HepG2 (cell line): ENCODE data around the gene DLEC1. TPM values are rescaled to one million over a fixed set of nuclear protein-coding genes. Genes with fewer than 3 reads are reported as not detected.

ENCODE experiments used
- CEBPG ChIP-seq: IDR thresholded peaks from 2 replicates; pipeline ENCODE4 v1.6.1; 2016
- CEBPZ ChIP-seq: IDR thresholded peaks from 2 replicates; pipeline ENCODE4 v1.6.1; 2012; ENCODE audit warnings: low read length, improper control_type of control experiment
- DMTF1 ChIP-seq: sonication (generic); formaldehyde crosslinking; IDR thresholded peaks from 2 replicates; pipeline ENCODE4 v1.4.0; 2020; ENCODE audit warnings: mild to moderate bottlenecking, missing genetic modification reagents
- DR1 ChIP-seq: sonication (generic); formaldehyde crosslinking; IDR thresholded peaks from 2 replicates; pipeline ENCODE4 v1.8.0; 2021; ENCODE audit warnings: mild to moderate bottlenecking, missing genetic modification reagents, inconsistent platforms
- ETV5 ChIP-seq: IDR thresholded peaks from 2 replicates; pipeline ENCODE4 v1.6.1; 2018; ENCODE audit warnings: missing biosample characterization, missing genetic modification reagents, inconsistent platforms, borderline replicate concordance
- ETV6 ChIP-seq: sonication (generic); formaldehyde crosslinking; conservative IDR thresholded peaks from 2 replicates; pipeline ENCODE4 v1.4.0; 2020; ENCODE audit warnings: missing genetic modification reagents
- FOSL1 ChIP-seq: sonication (generic); formaldehyde crosslinking; IDR thresholded peaks from 2 replicates; pipeline ENCODE4 v1.9.0; 2021; ENCODE audit warnings: missing genetic modification reagents, borderline replicate concordance
- HNF4G ChIP-seq, 2 experiments: sonication (generic) in 1 of 2; formaldehyde crosslinking in 1 of 2; IDR thresholded peaks; 2 replicates each; pipeline versions ENCODE4 v1.4.0 to v1.6.1; 2011 to 2020; ENCODE audit warnings: borderline replicate concordance in 2 of 2, low read depth in 2 of 2, mild to moderate bottlenecking in 2 of 2, low read length in 1 of 2, missing genetic modification reagents in 1 of 2, moderate library complexity in 1 of 2
- JARID2 ChIP-seq: sonication (generic); formaldehyde crosslinking; IDR thresholded peaks from 2 replicates; pipeline ENCODE4 v1.8.1; 2023; ENCODE audit warnings: missing genetic modification reagents, inconsistent platforms; ENCODE audit not compliant: insufficient replicate concordance
- NFAT5 ChIP-seq: sonication (generic); formaldehyde crosslinking; IDR thresholded peaks from 2 replicates; pipeline ENCODE4 v1.4.0; 2020; ENCODE audit warnings: missing genetic modification reagents
- NPAS2 ChIP-seq: sonication (generic); formaldehyde crosslinking; IDR thresholded peaks from 2 replicates; pipeline ENCODE4 v1.8.0; 2022; ENCODE audit warnings: mild to moderate bottlenecking, missing genetic modification reagents, borderline replicate concordance
- RFX1 ChIP-seq: fragments of 450-650 bp; IDR thresholded peaks from 2 replicates; pipeline ENCODE4 v1.6.1; 2017
- SAP130 ChIP-seq: IDR thresholded peaks from 2 replicates; pipeline ENCODE4 v1.6.1; 2016; ENCODE audit warnings: low read depth
- SP140L ChIP-seq: sonication (generic); formaldehyde crosslinking; IDR thresholded peaks from 2 replicates; pipeline ENCODE4 v1.4.0; 2020; ENCODE audit warnings: missing genetic modification reagents, borderline replicate concordance
- ZMYM2 ChIP-seq: sonication (generic); formaldehyde crosslinking; IDR thresholded peaks from 2 replicates; pipeline ENCODE4 v1.8.0; 2022; ENCODE audit warnings: mild to moderate bottlenecking, missing genetic modification reagents
- ZNF124 ChIP-seq: sonication (generic); formaldehyde crosslinking; IDR thresholded peaks from 2 replicates; pipeline ENCODE4 v1.4.0; 2020; ENCODE audit warnings: missing genetic modification reagents
- polyA plus RNA-seq, 8 experiments: library from polyadenylated mRNA; depleted of rRNA in 3 of 8; stranded (reverse) in 7 of 8; unstranded in 1 of 8; fragments of >200 nt; fragmentation: Illumina TruSeq in 4 of 8; extraction: Trizol in 4 of 8; gene quantifications; 2 replicates each; pipeline versions ENCODE4 v1.2.1 to v1.2.3, GENCODE V29; 2011 to 2016; ENCODE audit warnings: low read depth in 4 of 8, missing spikeins in 1 of 8, mixed read lengths in 1 of 8; ENCODE audit not compliant: insufficient read depth in 1 of 8
- total RNA-seq, 5 experiments: library from RNA; depleted of rRNA; stranded (reverse); fragments of >200 nt; fragmentation: Illumina TruSeq; extraction: Trizol; gene quantifications; 2 replicates each; pipeline ENCODE4 v1.2.3, GENCODE V29; 2016; ENCODE audit warnings: low read depth in 1 of 5

Gene DLEC1
- total and polyA plus RNA-seq, 2 of the 13 experiments (the other 11 are each of a cell fraction or from before 2014, with no cell fraction given): 0.09 TPM; not detected in 1

GRCh38 chr3:38136777-38137614 is 98.0 kb downstream of the DLEC1 start, which contains the start of gene ACAA1 (continued):
- TF ChIP-seq SP140L (no peak), CEBPZ (no peak), ETV5 (peak; percentile 69; the same call in 1 of the 2 replicates), RFX1 (no peak; the same call in 1 of the 2 replicates), NPAS2 (CRISPR knock-in tag) (no peak), ZMYM2 (no peak), DR1 (CRISPR knock-in tag) (peak; percentile 98), ETV6 (CRISPR knock-in tag) (no peak), DMTF1 (CRISPR knock-in tag) (no peak), HNF4G (IDR thresholded peaks at IDR 0.05; ENCODE audit: borderline replicate concordance, low read depth, low read length) (no peak), HNF4G (CRISPR knock-in tag; IDR thresholded peaks at IDR 0.05; ENCODE audit: borderline replicate concordance, low read depth) (no peak), JARID2 (CRISPR knock-in tag) (no peak), ZNF124 (CRISPR knock-in tag) (no peak), CEBPG (CRISPR knock-in tag) (peak; percentile 50; the same call in 1 of the 2 replicates), SAP130 (peak; percentile 88), FOSL1 (CRISPR knock-in tag) (no peak), NFAT5 (CRISPR knock-in tag) (no peak)
